Measurements from ENCODE around the gene TRERF1. TPM values are rescaled to one million over a fixed set of nuclear protein-coding genes. Genes with fewer than 3 reads are reported as not detected.

Gene TRERF1
- polyA plus RNA-seq, 1 experiment: 3.5 TPM

- CTCF ChIA-PET: no interaction called here
- H3K27me3 ChIP-seq (ENCODE audit: control insufficient read depth, insufficient read depth, low read length): no peaks in the 10 kb centered on the region
- no peak for DNase-seq (ENCODE audit: low read depth)
- POLR2A ChIA-PET: no interaction called here
- no peak for TF ChIP-seq CTCF (IDR thresholded peaks at IDR 0.05; ENCODE audit: insufficient read depth, low read depth, low read length)
- H3K36me3 ChIP-seq (ENCODE audit: control insufficient read depth, insufficient read depth, low read length): no peaks in the 10 kb centered on the region; the same call in 1 of the 2 replicates
- no peak overlapping the region for H3K4me3 ChIP-seq (ENCODE audit: low read depth, low read length)
Measured at GRCh38 chr6:42295677-42296076, 156.0 kb downstream of the TRERF1 start.

- H3K4me3 ChIP-seq (ENCODE audit: low read depth, low read length): no peak overlapping the region
- ChIA-PET CTCF (no interaction called here), POLR2A (no interaction called here)
- H3K27me3 ChIP-seq (ENCODE audit: control insufficient read depth, insufficient read depth, low read length): no peaks in the 10 kb centered on the region
- no peaks in the 10 kb centered on the region; the same call in 1 of the 2 replicates for H3K36me3 ChIP-seq (ENCODE audit: control insufficient read depth, insufficient read depth, low read length)
- no peak for DNase-seq (ENCODE audit: low read depth)
- TF ChIP-seq CTCF (IDR thresholded peaks at IDR 0.05; ENCODE audit: insufficient read depth, low read depth, low read length): no peak
Measured at GRCh38 chr6:42295181-42295580, 156.5 kb downstream of the TRERF1 start.

- Histone ChIP-seq H3K36me3 (ENCODE audit: control insufficient read depth, insufficient read depth, low read length) (no peaks in the 10 kb centered on the region; the same call in 1 of the 2 replicates), H3K27me3 (ENCODE audit: control insufficient read depth, insufficient read depth, low read length) (no peaks in the 10 kb centered on the region), H3K4me3 (ENCODE audit: low read depth, low read length) (no peak overlapping the region)
- DNase-seq (ENCODE audit: low read depth): peak; percentile 19
- TF ChIP-seq CTCF (IDR thresholded peaks at IDR 0.05; ENCODE audit: insufficient read depth, low read depth, low read length): no peak
- POLR2A ChIA-PET: no interaction called here
- CTCF ChIA-PET: no interaction called here
Measured at GRCh38 chr6:42294759-42295158, 157.0 kb downstream of the TRERF1 start.

- ChIA-PET POLR2A (no interaction called here), CTCF (interaction anchor here (1.2 to 1.4 kb wide), 2 partner anchors 16 to 33 kb away, joined by 4 to 5 read pairs; no protein-coding TSS in a partner anchor)
- H3K36me3 ChIP-seq (ENCODE audit: control insufficient read depth, insufficient read depth, low read length): no peaks in the 10 kb centered on the region
- H3K4me3 ChIP-seq (ENCODE audit: low read depth, low read length): no peak overlapping the region
- no peak for TF ChIP-seq CTCF (IDR thresholded peaks at IDR 0.05; ENCODE audit: insufficient read depth, low read depth, low read length)
- H3K27me3 ChIP-seq (ENCODE audit: control insufficient read depth, insufficient read depth, low read length): no peaks in the 10 kb centered on the region
- no peak for DNase-seq (ENCODE audit: low read depth)
Measured at GRCh38 chr6:42293386-42293977, 158.2 kb downstream of the TRERF1 start.

- POLR2A ChIA-PET: no interaction called here
- H3K36me3 ChIP-seq (ENCODE audit: control insufficient read depth, insufficient read depth, low read length): no peaks in the 10 kb centered on the region
- CTCF ChIA-PET: interaction anchor here (0.6 to 1.4 kb wide), 2 partner anchors 17 to 44 kb away, joined by 3 to 4 read pairs; no protein-coding TSS in a partner anchor
- H3K27me3 ChIP-seq (ENCODE audit: control insufficient read depth, insufficient read depth, low read length): no peaks in the 10 kb centered on the region
- no peak for TF ChIP-seq CTCF (IDR thresholded peaks at IDR 0.05; ENCODE audit: insufficient read depth, low read depth, low read length)
- H3K4me3 ChIP-seq (ENCODE audit: low read depth, low read length): no peak overlapping the region
- peak; percentile 20 for DNase-seq (ENCODE audit: low read depth)
Measured at GRCh38 chr6:42292004-42292740, 159.6 kb downstream of the TRERF1 start.
